Adrenal gland (tissue), 12 donors: Measurements from ENCODE around the gene TMCC1. TPM values are rescaled to one million over a fixed set of nuclear protein-coding genes. Genes with fewer than 3 reads are reported as not detected.
A peak's percentile ranks its signal among the peaks of the same experiment; 100 is the strongest.
"Not testable (repeated sequence)": the region's sequence is repeated elsewhere in the genome, so short reads cannot be mapped to it uniquely, and the experiment has no call there.

Source experiments
- DNase-seq, 7 donors: peaks; one replicate each; pipeline ENCODE4 v3.0.0-alpha.2; 2019 to 2020
- H3K27ac ChIP-seq, 5 donors: fragments of 200-600 bp; sonication (generic) in 4 of 5; 1 replicate in 3 of 5; 2 replicates in 2 of 5; pipeline versions ENCODE4 v1.5.1 to v1.8.0; 2016 to 2020; ENCODE audit warnings: mild to moderate bottlenecking in 1 of 5
- H3K27me3 ChIP-seq: fragments of 200-600 bp; 2 replicates; pipeline ENCODE4 v1.8.0; 2021
- H3K36me3 ChIP-seq, 2 donors: fragments of 200-600 bp; replicated peaks in 1 of 2; 1 replicate in 1 of 2; 2 replicates in 1 of 2; pipeline versions ENCODE4 v1.5.1 to v1.8.0; 2018 to 2022
- H3K4me1 ChIP-seq, 2 donors: fragments of 200-600 bp; replicated peaks in 1 of 2; 1 replicate in 1 of 2; 2 replicates in 1 of 2; pipeline versions ENCODE4 v1.5.1 to v1.8.0; 2018 to 2021
- H3K4me3 ChIP-seq, 4 donors: fragments of 200-600 bp; sonication (generic) in 3 of 4; one replicate each; pipeline ENCODE4 v1.5.1; 2016 to 2018
- H3K9me3 ChIP-seq, 3 donors: fragments of 200-600 bp; sonication (generic) in 1 of 3; replicated peaks in 1 of 3; 1 replicate in 2 of 3; 2 replicates in 1 of 3; pipeline versions ENCODE4 v1.5.1 to v1.8.0; 2016 to 2021
- CTCF ChIP-seq, 6 experiments: fragments of 450-650 bp in 4 of 6; fragments of 200-600 bp in 2 of 6; sonication (generic) in 1 of 6; IDR thresholded peaks; 1 replicate in 5 of 6; 2 replicates in 1 of 6; pipeline versions ENCODE4 v1.5.1 to v1.8.0; 2016 to 2021; ENCODE audit warnings: antibody characterized with exemption in 6 of 6, mild to moderate bottlenecking in 2 of 6, moderate library complexity in 1 of 6
- POLR2A ChIP-seq, 2 donors: fragments of 450-650 bp; IDR thresholded peaks; one replicate each; pipeline ENCODE4 v1.6.1; 2017; ENCODE audit warnings: antibody characterized with exemption in 2 of 2, mild to moderate bottlenecking in 2 of 2, moderate library complexity in 1 of 2
- WGBS, 4 donors: extraction: QIAGEN DNeasy Blood & Tissue Kit in 2 of 4; methylation state at CpG; one replicate each; pipeline versions ENCODE4 v1.1.5 to v1.1.7; 2013 to 2017; 5-methylcytosine and 5-hydroxymethylcytosine counted together
- intact Hi-C, 2 donors: fragments of 100-400 bp; cut with DNase I; formaldehyde crosslinking; loops; one replicate each; pipeline versions ENCODE4 v1.14.1 to v1.15.0; 2022 to 2023
- polyA plus RNA-seq, 3 donors: library from polyadenylated mRNA; stranded (reverse); fragments of 200-250 nt in 2 of 3; fragments of 350-450 nt in 1 of 3; fragmentation: Illumina TruSeq in 1 of 3; extraction: RNeasy Lipid Tissue Mini Kit (QIAGEN cat#74804) in 1 of 3; gene quantifications; one replicate each; pipeline ENCODE4 v1.2.3, GENCODE V29; 2013 to 2014
- total RNA-seq, 9 donors: library from RNA; depleted of rRNA in 4 of 9; stranded (reverse); fragments of >200 nt in 4 of 9; fragments of 120-200 nt in 1 of 9; fragmentation: NEBNext Ultra II Directional in 1 of 9; extraction: Animal tissue kit (Norgen Biotek cat#: 25700) in 1 of 9; gene quantifications; one replicate each; pipeline versions ENCODE4 v1.1.0 to v1.2.4, GENCODE V29; 2013 to 2023
- donor health status: healthy with polysubstance abuse.
- donor health status: Bipolar disorder and iron deficiency.
- donor health status: DM: yes; HTN: yes; CAD: no.
- donor health status: DM: no; HTN: no; CAD: no.
- donor health status: DM: no; HTN: no; CAD: no.
- donor health status: DM: yes; HTN: yes; CAD: no.

Gene TMCC1
- total and polyA plus RNA-seq, 12 donors, result 6.3 to 141 (median 22.9) TPM

- no peaks in the 10 kb centered on the region for H3K27me3 ChIP-seq
- no peak for DNase-seq
- peaks cover 10 to 19% of the 10 kb centered on the region in 2 donors for H3K4me1 ChIP-seq
- TF ChIP-seq CTCF (IDR thresholded peaks at IDR 0.05), result no peak
- H3K9me3 ChIP-seq, result no peaks in the 10 kb centered on the region
- H3K36me3 ChIP-seq, result no peaks in the 10 kb centered on the region
- H3K27ac ChIP-seq, result no peak overlapping the region
- no peak overlapping the region for H3K4me3 ChIP-seq
- intact Hi-C loops, result no loop called here
Observed at GRCh38 chr3:129764090-129764489, 129.4 kb downstream of the TMCC1 start.

- Histone ChIP-seq H3K36me3 (no peaks in the 10 kb centered on the region), H3K9me3 (no peaks in the 10 kb centered on the region), H3K27me3 (no peaks in the 10 kb centered on the region), H3K4me3 (no peak overlapping the region), H3K27ac (no peak overlapping the region), H3K4me1 (peaks cover 0 to 4% of the 10 kb centered on the region in 2 donors)
- DNase-seq, result no peak
- 68 to 81% (median 76%) methylated on average over 1 of the region's 1 CpG for WGBS, 4 donors
- intact Hi-C loops, result no loop called here
- TF ChIP-seq POLR2A (IDR thresholded peaks at IDR 0.05) (no peak), CTCF (IDR thresholded peaks at IDR 0.05) (no peak)
Observed at GRCh38 chr3:129758785-129759320, 134.7 kb downstream of the TMCC1 start.

GRCh38 chr3:129758306-129758705 lies 135.2 kb downstream of the TMCC1 start:
- Histone ChIP-seq H3K4me3 (no peak overlapping the region), H3K27ac (no peak overlapping the region), H3K27me3 (no peaks in the 10 kb centered on the region), H3K9me3 (no peaks in the 10 kb centered on the region), H3K4me1 (no peaks in the 10 kb centered on the region), H3K36me3 (no peaks in the 10 kb centered on the region)
- DNase-seq, result no peak
- WGBS, 4 donors, result 88 to 96% (median 90%) methylated on average over 2 of the region's 2 CpGs
- TF ChIP-seq POLR2A (IDR thresholded peaks at IDR 0.05) (no peak), CTCF (IDR thresholded peaks at IDR 0.05) (no peak)
- intact Hi-C loops, result no loop called here

GRCh38 chr3:129756871-129757270 lies 136.6 kb downstream of the TMCC1 start:
- Histone ChIP-seq H3K4me1 (no peaks in the 10 kb centered on the region), H3K27ac (no peak overlapping the region), H3K27me3 (no peaks in the 10 kb centered on the region), H3K4me3 (no peak overlapping the region), H3K9me3 (no peaks in the 10 kb centered on the region), H3K36me3 (no peaks in the 10 kb centered on the region)
- peak in 2 of 7 donors; percentile 27 to 28 for DNase-seq
- no peak for TF ChIP-seq POLR2A (IDR thresholded peaks at IDR 0.05)
- no peak for TF ChIP-seq CTCF (IDR thresholded peaks at IDR 0.05)
- intact Hi-C loops, result no loop called here
- 51 to 100% (median 94%) methylated on average over 1 of the region's 1 CpG for WGBS, 4 donors

GRCh38 chr3:129751105-129751504 lies 142.4 kb downstream of the TMCC1 start:
- H3K4me1 ChIP-seq, H3K36me3 ChIP-seq, H3K27ac ChIP-seq, H3K27me3 ChIP-seq, intact Hi-C loops, DNase-seq, H3K9me3 ChIP-seq, H3K4me3 ChIP-seq: not testable (repeated sequence)
- 76 to 93% (median 87%) methylated on average over 2 of the region's 2 CpGs for WGBS, 4 donors
